ENCODE results near the gene ATP5MG.

GRCh38 chr11:118401151-118401879 is at the start of gene ATP5MG:
- 0 out of 2 replicates have a peak, but pooled peaks have one; percentile 22 for TF ChIP-seq CTCF (conservative IDR thresholded peaks at IDR 0.05; ENCODE audit: low read length)
- TF ChIP-seq EZH2phosphoT487 (IDR thresholded peaks at IDR 0.05; ENCODE audit: borderline replicate concordance, low read depth, low read length) = no peak

Data from OCI-LY7 (cell line).